PFSK-1 (cell line): ENCODE data around the gene NHSL2.

ENCODE experiments used
- FOXP2 ChIP-seq: optimal IDR thresholded peaks from 2 replicates; pipeline ENCODE3; 2011; ENCODE audit warnings: borderline replicate concordance, control low read depth, inconsistent platforms; ENCODE audit not compliant: insufficient read depth; ENCODE audit errors: extremely low read length, extremely low read depth
- POLR2AphosphoS5 ChIP-seq: IDR thresholded peaks from 2 replicates; pipeline ENCODE4 v1.6.1; 2012; ENCODE audit warnings: low read depth, mild to moderate bottlenecking, control low read depth, low read length, moderate library complexity
- SIN3A ChIP-seq: IDR thresholded peaks from 2 replicates; pipeline ENCODE4 v1.6.1; 2012; ENCODE audit warnings: mild to moderate bottlenecking, low read length, moderate library complexity, borderline replicate concordance; ENCODE audit not compliant: insufficient read depth
- TAF1 ChIP-seq: IDR thresholded peaks from 2 replicates; pipeline ENCODE4 v1.6.1; 2012; ENCODE audit warnings: low read length, control low read depth, borderline replicate concordance; ENCODE audit not compliant: insufficient read depth
- TF ChIP-seq, protein P1 (sequence below), 2 experiments: IDR thresholded peaks; 2 replicates each; pipeline versions ENCODE4 v1.6.1 to v1.8.0; 2011 to 2012; ENCODE audit warnings: low read depth in 2 of 2, low read length in 2 of 2, control low read depth in 1 of 2, inconsistent platforms in 1 of 2, mild to moderate bottlenecking in 1 of 2, moderate library complexity in 1 of 2; ENCODE audit not compliant: insufficient read depth in 1 of 2

The NHSL2 gene

DNA sequence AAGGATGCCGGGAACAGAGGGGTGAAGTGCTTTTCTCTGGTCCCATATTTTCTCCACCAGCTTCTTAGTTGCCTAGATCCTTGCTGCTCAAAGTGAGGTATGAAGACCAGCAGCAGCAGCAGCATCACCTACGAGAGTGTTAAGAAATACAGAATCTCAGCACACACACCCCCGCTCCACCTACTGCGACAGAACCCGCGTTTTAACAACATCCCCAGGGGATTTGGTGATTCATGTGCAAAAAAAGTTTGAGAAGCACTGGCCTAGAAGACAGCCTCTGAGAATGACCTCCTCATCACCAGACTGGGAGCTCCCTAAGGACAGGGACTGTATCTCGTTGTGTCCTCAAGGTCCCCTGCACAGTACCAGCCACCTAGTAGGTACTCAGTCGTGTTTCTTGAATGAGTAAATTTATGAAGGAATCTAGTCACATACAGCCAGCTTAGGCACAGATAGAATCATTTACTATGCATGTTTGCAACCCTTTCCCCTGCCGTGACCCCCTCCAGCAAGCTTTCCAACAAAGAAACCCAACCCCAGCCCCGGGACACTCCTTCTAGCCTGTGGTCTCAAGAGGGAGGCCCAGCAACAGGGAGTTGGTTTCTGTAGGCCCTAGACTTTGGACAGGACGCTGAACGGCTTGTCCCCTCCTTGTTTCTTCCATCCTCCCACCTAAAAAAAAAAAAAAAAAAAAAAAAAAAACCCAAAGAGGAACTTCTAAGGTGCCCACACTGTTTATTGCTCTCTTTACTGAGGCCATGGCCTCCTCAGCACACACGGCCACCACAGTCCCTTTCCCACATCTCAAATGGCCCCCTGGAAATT is 199.6 kb downstream of the NHSL2 start:
- no peak for TF ChIP-seq TAF1
- TF ChIP-seq, protein P1, sequence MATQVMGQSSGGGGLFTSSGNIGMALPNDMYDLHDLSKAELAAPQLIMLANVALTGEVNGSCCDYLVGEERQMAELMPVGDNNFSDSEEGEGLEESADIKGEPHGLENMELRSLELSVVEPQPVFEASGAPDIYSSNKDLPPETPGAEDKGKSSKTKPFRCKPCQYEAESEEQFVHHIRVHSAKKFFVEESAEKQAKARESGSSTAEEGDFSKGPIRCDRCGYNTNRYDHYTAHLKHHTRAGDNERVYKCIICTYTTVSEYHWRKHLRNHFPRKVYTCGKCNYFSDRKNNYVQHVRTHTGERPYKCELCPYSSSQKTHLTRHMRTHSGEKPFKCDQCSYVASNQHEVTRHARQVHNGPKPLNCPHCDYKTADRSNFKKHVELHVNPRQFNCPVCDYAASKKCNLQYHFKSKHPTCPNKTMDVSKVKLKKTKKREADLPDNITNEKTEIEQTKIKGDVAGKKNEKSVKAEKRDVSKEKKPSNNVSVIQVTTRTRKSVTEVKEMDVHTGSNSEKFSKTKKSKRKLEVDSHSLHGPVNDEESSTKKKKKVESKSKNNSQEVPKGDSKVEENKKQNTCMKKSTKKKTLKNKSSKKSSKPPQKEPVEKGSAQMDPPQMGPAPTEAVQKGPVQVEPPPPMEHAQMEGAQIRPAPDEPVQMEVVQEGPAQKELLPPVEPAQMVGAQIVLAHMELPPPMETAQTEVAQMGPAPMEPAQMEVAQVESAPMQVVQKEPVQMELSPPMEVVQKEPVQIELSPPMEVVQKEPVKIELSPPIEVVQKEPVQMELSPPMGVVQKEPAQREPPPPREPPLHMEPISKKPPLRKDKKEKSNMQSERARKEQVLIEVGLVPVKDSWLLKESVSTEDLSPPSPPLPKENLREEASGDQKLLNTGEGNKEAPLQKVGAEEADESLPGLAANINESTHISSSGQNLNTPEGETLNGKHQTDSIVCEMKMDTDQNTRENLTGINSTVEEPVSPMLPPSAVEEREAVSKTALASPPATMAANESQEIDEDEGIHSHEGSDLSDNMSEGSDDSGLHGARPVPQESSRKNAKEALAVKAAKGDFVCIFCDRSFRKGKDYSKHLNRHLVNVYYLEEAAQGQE (IDR thresholded peaks at IDR 0.05; ENCODE audit: insufficient read depth in 1 of 2, low read depth in 2 of 2, low read length in 2 of 2): no peak

DNA sequence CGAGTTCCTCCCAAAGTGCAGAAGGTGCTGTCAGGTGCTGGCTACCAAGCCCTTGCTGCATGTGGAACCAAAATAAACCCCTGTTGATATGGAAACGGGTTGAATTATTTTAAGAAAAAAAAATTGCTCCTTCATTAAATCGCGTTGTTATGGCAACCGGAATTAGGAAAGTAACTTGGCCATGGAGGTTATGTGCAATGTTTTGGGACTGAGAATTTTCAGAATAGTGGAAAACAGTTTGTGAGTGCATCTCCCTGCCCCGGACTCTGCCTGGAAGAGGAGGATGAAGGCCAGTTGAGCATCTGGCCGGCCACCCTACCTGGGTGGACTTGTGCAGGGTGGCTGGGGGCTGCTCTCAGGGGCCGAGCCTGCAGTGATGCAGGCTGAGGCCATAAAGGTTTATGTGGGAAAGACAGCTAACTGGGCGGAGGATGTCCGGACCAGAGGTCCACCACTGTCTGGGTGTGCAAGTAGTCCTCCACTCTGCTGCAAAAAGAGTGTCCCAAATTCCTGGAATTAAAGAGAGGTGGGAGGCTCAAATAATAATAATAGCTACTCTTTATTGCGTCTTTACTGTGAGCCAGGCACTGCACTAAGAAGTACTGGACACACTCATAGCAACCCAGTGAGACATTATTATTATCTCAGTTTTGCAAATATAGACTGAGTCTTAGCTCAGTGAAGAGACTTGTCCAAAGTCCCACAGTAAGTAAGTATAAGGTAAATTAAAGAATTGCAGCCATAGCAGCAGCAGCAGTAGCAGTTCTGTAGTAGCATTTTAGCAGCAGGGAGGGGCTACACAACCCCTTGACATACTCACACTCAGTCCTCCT is 200.4 kb downstream of the NHSL2 start:
- TF ChIP-seq SIN3A (no peak), POLR2AphosphoS5 (no peak), TAF1 (no peak), FOXP2 (no peak)
- TF ChIP-seq, protein P1 (IDR thresholded peaks at IDR 0.05; ENCODE audit: insufficient read depth in 1 of 2, low read depth in 2 of 2, low read length in 2 of 2): no peak

DNA sequence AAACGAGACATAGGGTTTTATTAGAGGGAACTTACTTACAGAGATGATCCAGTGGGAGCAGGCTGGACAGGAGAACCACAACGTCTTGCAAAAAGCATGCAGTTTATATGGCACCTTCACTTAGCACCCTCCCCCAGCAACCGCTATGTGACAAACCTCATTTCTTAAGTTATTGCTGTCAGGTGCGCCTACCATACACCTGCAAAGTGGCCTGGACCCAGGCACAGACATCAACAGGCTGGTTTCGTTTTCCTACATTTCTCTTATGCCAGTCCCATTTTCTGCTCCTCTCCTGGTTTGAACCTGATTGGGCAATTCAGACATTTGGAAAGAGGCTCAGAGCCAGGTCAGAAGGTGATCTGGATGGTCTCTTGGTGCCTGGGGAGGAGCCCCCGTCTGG is 202.8 kb downstream of the NHSL2 start:
- TF ChIP-seq POLR2AphosphoS5: no peak
- TF ChIP-seq TAF1: no peak
- TF ChIP-seq, protein P1 (IDR thresholded peaks at IDR 0.05; ENCODE audit: insufficient read depth in 1 of 2, low read depth in 2 of 2, low read length in 2 of 2): no peak
- TF ChIP-seq FOXP2: no peak
- TF ChIP-seq SIN3A: no peak

DNA sequence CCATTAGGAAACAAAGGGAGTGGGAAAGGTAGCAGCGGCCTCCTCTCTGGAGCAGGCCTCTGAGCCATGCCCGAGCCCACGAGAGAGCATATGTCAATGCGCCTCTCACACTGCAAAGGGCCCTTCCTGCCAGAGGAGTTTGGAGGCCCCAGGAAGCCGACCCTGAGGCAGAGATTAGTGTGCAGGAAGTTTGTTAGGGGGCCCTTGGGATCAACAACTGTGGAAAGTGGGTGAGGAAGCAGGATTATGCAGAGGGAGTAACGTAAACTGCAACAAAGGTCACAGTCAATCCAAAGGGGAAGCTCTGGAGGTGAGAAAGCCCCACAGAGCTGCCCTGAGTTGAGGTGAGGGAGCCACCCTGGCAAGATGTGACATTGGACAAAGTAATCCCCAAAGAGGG is 203.7 kb downstream of the NHSL2 start:
- TF ChIP-seq, protein P1 (IDR thresholded peaks at IDR 0.05; ENCODE audit: insufficient read depth in 1 of 2, low read depth in 2 of 2, low read length in 2 of 2): no peak
- no peak for TF ChIP-seq SIN3A
- TF ChIP-seq TAF1: no peak
- no peak for TF ChIP-seq POLR2AphosphoS5
- TF ChIP-seq FOXP2: no peak
